Measurements from ENCODE around the gene FHAD1. TPM values are rescaled to one million over a fixed set of nuclear protein-coding genes. Genes with fewer than 3 reads are reported as not detected.

FHAD1 gene
- total and polyA plus RNA-seq, 11 donors = 0.06 to 1.1 (median 0.12) TPM; not detected in 4

- Histone ChIP-seq H3K27me3 (no peaks in the 10 kb centered on the region), H3K36me3 (no peaks in the 10 kb centered on the region), H3K9me3 (no peaks in the 10 kb centered on the region), H3K27ac (peak overlapping the region in 2 of 12 donors; percentile 40 to 80), H3K4me3 (no peak overlapping the region), H3K4me1 (peaks cover 0 to 45% (median 11%) of the 10 kb centered on the region in 12 donors)
- DNase-seq = no peak
- peak in 1 of 4 donors; percentile 44 for ATAC-seq
- TF ChIP-seq CTCF (IDR thresholded peaks at IDR 0.05) (no peak), POLR2A (IDR thresholded peaks at IDR 0.05) (no peak)
- 75 to 81% (median 76%) methylated on average over 16 to 17 of the region's 17 CpGs for WGBS, 4 donors
- intact Hi-C loops (cut with DNase I) = loop anchor here in 1 of 10 donors (5.0 kb wide), 1 partner anchor 55 kb away; no protein-coding TSS in a partner anchor
These were observed 34.6 kb upstream of the FHAD1 start for GRCh38 chr1:15212216-15212953.

- intact Hi-C loops (cut with DNase I) = loop anchor here in 1 of 10 donors (5.0 kb wide), 1 partner anchor 56 kb away; no protein-coding TSS in a partner anchor
- peaks cover 0 to 46% (median 9%) of the 10 kb centered on the region in 12 donors for H3K4me1 ChIP-seq
- 73 to 91% (median 87%) methylated on average over 3 of the region's 3 CpGs for WGBS, 4 donors
- H3K27me3 ChIP-seq = no peaks in the 10 kb centered on the region
- no peak overlapping the region for H3K4me3 ChIP-seq
- H3K9me3 ChIP-seq = no peaks in the 10 kb centered on the region
- TF ChIP-seq CTCF (IDR thresholded peaks at IDR 0.05) = no peak
- TF ChIP-seq POLR2A (IDR thresholded peaks at IDR 0.05) = no peak
- H3K27ac ChIP-seq = peak overlapping the region in 3 of 12 donors; percentile 40 to 80 (median 55)
- H3K36me3 ChIP-seq = no peaks in the 10 kb centered on the region
- ATAC-seq = no peak
- DNase-seq = no peak
These were observed 34.1 kb upstream of the FHAD1 start for GRCh38 chr1:15212954-15213291.

GRCh38 chr1:15213341-15213821 is 33.6 kb upstream of the FHAD1 start:
- DNase-seq (no peak), ATAC-seq (peak in 2 of 4 donors; percentile 12 to 31)
- Histone ChIP-seq H3K27ac (peak overlapping the region in 5 of 12 donors; percentile 21 to 80 (median 55)), H3K27me3 (no peaks in the 10 kb centered on the region), H3K36me3 (no peaks in the 10 kb centered on the region), H3K4me3 (no peak overlapping the region), H3K9me3 (no peaks in the 10 kb centered on the region), H3K4me1 (peaks cover 0 to 50% (median 9%) of the 10 kb centered on the region in 12 donors)
- no peak for TF ChIP-seq POLR2A (IDR thresholded peaks at IDR 0.05)
- no peak for TF ChIP-seq CTCF (IDR thresholded peaks at IDR 0.05)
- intact Hi-C loops (cut with DNase I) = loop anchor here in 1 of 10 donors (5.0 kb wide), 1 partner anchor 56 kb away; no protein-coding TSS in a partner anchor
- 67 to 76% (median 68%) methylated on average over 7 of the region's 7 CpGs for WGBS, 4 donors

GRCh38 chr1:15214527-15214926 is 32.5 kb upstream of the FHAD1 start:
- ATAC-seq (peak in 2 of 4 donors; percentile 59 to 73), DNase-seq (peak in 3 of 5 donors; percentile 32 to 72 (median 56))
- 62 to 79% (median 71%) methylated on average over 16 to 19 of the region's 19 CpGs for WGBS, 4 donors
- Histone ChIP-seq H3K9me3 (no peaks in the 10 kb centered on the region), H3K4me3 (no peak overlapping the region), H3K4me1 (peaks cover 0 to 51% (median 11%) of the 10 kb centered on the region in 12 donors), H3K27ac (peak overlapping the region in 7 of 12 donors; percentile 18 to 80 (median 33)), H3K27me3 (no peaks in the 10 kb centered on the region), H3K36me3 (peaks cover 0 to 5% (median 0%) of the 10 kb centered on the region in 9 donors)
- intact Hi-C loops (cut with DNase I) = loop anchor here in 1 of 10 donors (5.0 kb wide), 1 partner anchor 57 kb away; no protein-coding TSS in a partner anchor
- no peak for TF ChIP-seq CTCF (IDR thresholded peaks at IDR 0.05)
- no peak for TF ChIP-seq POLR2A (IDR thresholded peaks at IDR 0.05)
